Erythroblast (primary cell): Measurements from ENCODE around the gene RPL3.

Experiments used
- GATA1 ChIP-seq: IDR thresholded peaks from 2 replicates; pipeline ENCODE4 v1.6.1; 2011; ENCODE audit warnings: low read depth, mild to moderate bottlenecking, control low read depth, low read length, moderate library complexity
- POLR2A ChIP-seq: IDR thresholded peaks from 2 replicates; pipeline ENCODE4 v1.6.1; 2011; ENCODE audit warnings: mild to moderate bottlenecking, low read length

GRCh38 chr22:39290724-39291161 lies 28.7 kb downstream of the RPL3 start:
- TF ChIP-seq POLR2A (no peak), GATA1 (no peak)
